IMR-90 (cell line): ENCODE results near the gene HMX3. TPM values are rescaled to one million over a fixed set of nuclear protein-coding genes. Genes with fewer than 3 reads are reported as not detected.
A peak's percentile ranks its signal among the peaks of the same experiment; 100 is the strongest.
"Not testable (repeated sequence)": the region's sequence is repeated elsewhere in the genome, so short reads cannot be mapped to it uniquely, and the experiment has no call there.

Experiments
- ATAC-seq: fragments of 200-7000 bp; cut with Tn5 transposase; 2 replicates; pipeline ENCODE4 v1.9.1; 2020; ENCODE audit warnings: low read depth, mild to moderate bottlenecking, moderate library complexity
- BruUV-seq: library from RNA; stranded (reverse); fragments of 400-500 nt; replicated peaks from 2 replicates; lab custom pipeline; 2021; lab: Mats Ljungman, UMichigan
- CTCF ChIA-PET: fragments of 300-600 bp; formaldehyde crosslinking; extraction: SDS; loops from one replicate; lab custom pipeline; 2021; ENCODE audit warnings: antibody characterized with exemption; lab: Yijun Ruan, JAX
- POLR2A ChIA-PET: fragments of 300-600 bp; sonication (Branson Sonifier 250); formaldehyde crosslinking; loops from one replicate; lab custom pipeline; 2022; ENCODE audit warnings: antibody characterized with exemption; ENCODE audit not compliant: unreplicated experiment; lab: Charles Lee
- DNase-seq: peaks from one replicate; pipeline ENCODE4 v3.0.0; 2013
- H2AFZ ChIP-seq: replicated peaks from 2 replicates; pipeline ENCODE3; 2013; ENCODE audit warnings: low read length, mild to moderate bottlenecking; ENCODE audit not compliant: poor library complexity
- H2AK5ac ChIP-seq: 2 replicates; pipeline ENCODE4 v1.6.1; 2013; ENCODE audit warnings: low read depth, low read length, inconsistent platforms
- H2AK9ac ChIP-seq: replicated peaks from 2 replicates; pipeline ENCODE3; 2013; ENCODE audit warnings: mild to moderate bottlenecking, low read depth, low read length, moderate library complexity; ENCODE audit not compliant: poor library complexity
- H2BK120ac ChIP-seq: 2 replicates; pipeline ENCODE4 v1.6.1; 2013; ENCODE audit warnings: low read depth, low read length, inconsistent platforms
- H2BK15ac ChIP-seq: 3 replicates; pipeline ENCODE4 v1.6.1; 2013; ENCODE audit warnings: low read depth, low read length, inconsistent platforms
- H2BK20ac ChIP-seq: 2 replicates; pipeline ENCODE4 v1.6.1; 2013; ENCODE audit warnings: low read depth, mild to moderate bottlenecking, inconsistent platforms, low read length, moderate library complexity
- H2BK5ac ChIP-seq: 2 replicates; pipeline ENCODE4 v1.6.1; 2013; ENCODE audit warnings: mild to moderate bottlenecking, low read depth, low read length, inconsistent platforms; ENCODE audit not compliant: poor library complexity, severe bottlenecking
- H3K14ac ChIP-seq: replicated peaks from 2 replicates; pipeline ENCODE4 v1.6.1; 2013; ENCODE audit warnings: low read depth, low read length, inconsistent platforms
- H3K18ac ChIP-seq: 2 replicates; pipeline ENCODE4 v1.6.1; 2013; ENCODE audit warnings: low read depth, low read length, control low read depth
- H3K23ac ChIP-seq: 2 replicates; pipeline ENCODE4 v1.6.1; 2013; ENCODE audit warnings: low read depth, low read length, inconsistent platforms
- H3K27ac ChIP-seq: 2 replicates; pipeline ENCODE4 v1.5.1; 2013; ENCODE audit warnings: mild to moderate bottlenecking, control low read depth, low read length; ENCODE audit not compliant: insufficient read depth
- H3K27me3 ChIP-seq: 2 replicates; pipeline ENCODE4 v1.6.1; 2013; ENCODE audit warnings: low read length; ENCODE audit not compliant: control insufficient read depth, insufficient read depth
- H3K36me3 ChIP-seq: 2 replicates; pipeline ENCODE4 v1.6.1; 2013; ENCODE audit warnings: low read length, mixed read lengths; ENCODE audit not compliant: control insufficient read depth, insufficient read depth
- H3K4ac ChIP-seq: 2 replicates; pipeline ENCODE4 v1.6.1; 2013; ENCODE audit warnings: low read depth, low read length, inconsistent platforms
- H3K4me1 ChIP-seq: 2 replicates; pipeline ENCODE4 v1.6.1; 2013; ENCODE audit warnings: low read length, mixed read lengths; ENCODE audit not compliant: control insufficient read depth, insufficient read depth
- H3K4me2 ChIP-seq: 2 replicates; pipeline ENCODE4 v1.6.1; 2013; ENCODE audit warnings: low read depth, mild to moderate bottlenecking, control low read depth, low read length, moderate library complexity
- H3K4me3 ChIP-seq: 2 replicates; pipeline ENCODE4 v1.5.1; 2013; ENCODE audit warnings: low read depth, mild to moderate bottlenecking, control low read depth, low read length, moderate library complexity; ENCODE audit not compliant: insufficient read depth
- H3K56ac ChIP-seq: 2 replicates; pipeline ENCODE4 v1.6.1; 2013; ENCODE audit warnings: low read length, inconsistent platforms; ENCODE audit not compliant: insufficient read depth; ENCODE audit errors: extremely low read depth
- H3K79me1 ChIP-seq, 2 experiments: 2 replicates each; pipeline ENCODE4 v1.6.1; 2013; ENCODE audit warnings: low read length in 2 of 2, inconsistent platforms in 1 of 2, low read depth in 1 of 2
- H3K9ac ChIP-seq: 2 replicates; pipeline ENCODE4 v1.6.1; 2013; ENCODE audit warnings: low read depth, low read length, control low read depth
- H3K9me1 ChIP-seq: 2 replicates; pipeline ENCODE4 v1.6.1; 2013; ENCODE audit warnings: low read length, inconsistent platforms; ENCODE audit not compliant: insufficient read depth
- H3K9me3 ChIP-seq: 2 replicates; pipeline ENCODE4 v1.6.1; 2013; ENCODE audit warnings: low read length; ENCODE audit not compliant: control insufficient read depth, insufficient read depth
- H4K20me1 ChIP-seq: 2 replicates; pipeline ENCODE4 v1.6.1; 2013; ENCODE audit warnings: low read length, inconsistent platforms; ENCODE audit not compliant: insufficient read depth
- H4K5ac ChIP-seq: 2 replicates; pipeline ENCODE4 v1.6.1; 2013; ENCODE audit warnings: mild to moderate bottlenecking, low read depth, low read length, control low read depth
- H4K8ac ChIP-seq, 2 experiments: 2 replicates each; pipeline ENCODE4 v1.6.1; 2013; ENCODE audit warnings: low read depth in 2 of 2, low read length in 2 of 2, control low read depth in 1 of 2, inconsistent platforms in 1 of 2
- H4K91ac ChIP-seq: 2 replicates; pipeline ENCODE4 v1.6.1; 2013; ENCODE audit warnings: low read depth, low read length, inconsistent platforms; ENCODE audit not compliant: insufficient read depth
- MAFK ChIP-seq: IDR thresholded peaks from 2 replicates; pipeline ENCODE4 v1.6.1; 2012; ENCODE audit warnings: low read depth, low read length, improper control_type of control experiment
- WGBS, 2 experiments: methylation state at CpG; one replicate each; pipeline versions ENCODE4 v1.1.5 to v1.1.7; 2013; ENCODE audit warnings: missing lambda C conversion rate in 2 of 2; ENCODE audit not compliant: insufficient read length in 1 of 2; ENCODE audit errors: extremely low coverage in 2 of 2; 5-methylcytosine and 5-hydroxymethylcytosine counted together
- dilution Hi-C: fragments of 300-500 bp; cut with HindIII; formaldehyde crosslinking; loops from one replicate; pipeline ENCODE4 v1.14.3; 2018; ENCODE audit warnings: low sequenced_read_pairs; ENCODE audit not compliant: unreplicated experiment
- in situ Hi-C: fragments of 300-500 bp; cut with MboI; formaldehyde crosslinking; loops from 3 replicates; pipeline ENCODE4 v1.14.3; 2019; ENCODE audit warnings: low sequenced_read_pairs, inconsistent platforms, mixed read lengths
- intact Hi-C: fragments of 100-400 bp; cut with micrococcal nuclease; formaldehyde crosslinking; loops from 2 replicates; pipeline ENCODE4 v1.10.0; 2022
- polyA plus RNA-seq, 3 experiments: library from polyadenylated mRNA; depleted of rRNA; stranded (reverse); fragments of >200 nt; gene quantifications; 2 replicates each; pipeline ENCODE4 v1.2.3, GENCODE V29; 2012; ENCODE audit warnings: low replicate concordance in 1 of 3
- total RNA-seq: library from RNA; depleted of rRNA; stranded (reverse); fragments of >200 nt; gene quantifications from 2 replicates; pipeline ENCODE4 v1.2.3, GENCODE V29; 2012
- TF ChIP-seq, protein P1 (sequence below): conservative IDR thresholded peaks from 2 replicates; pipeline ENCODE4 v1.5.1; 2012; ENCODE audit warnings: mild to moderate bottlenecking, low read depth, low read length, improper control_type of control experiment

HMX3 gene
- total and polyA plus RNA-seq, 2 of the 4 experiments (the other 2 are of a cell fraction): not detected

DNA sequence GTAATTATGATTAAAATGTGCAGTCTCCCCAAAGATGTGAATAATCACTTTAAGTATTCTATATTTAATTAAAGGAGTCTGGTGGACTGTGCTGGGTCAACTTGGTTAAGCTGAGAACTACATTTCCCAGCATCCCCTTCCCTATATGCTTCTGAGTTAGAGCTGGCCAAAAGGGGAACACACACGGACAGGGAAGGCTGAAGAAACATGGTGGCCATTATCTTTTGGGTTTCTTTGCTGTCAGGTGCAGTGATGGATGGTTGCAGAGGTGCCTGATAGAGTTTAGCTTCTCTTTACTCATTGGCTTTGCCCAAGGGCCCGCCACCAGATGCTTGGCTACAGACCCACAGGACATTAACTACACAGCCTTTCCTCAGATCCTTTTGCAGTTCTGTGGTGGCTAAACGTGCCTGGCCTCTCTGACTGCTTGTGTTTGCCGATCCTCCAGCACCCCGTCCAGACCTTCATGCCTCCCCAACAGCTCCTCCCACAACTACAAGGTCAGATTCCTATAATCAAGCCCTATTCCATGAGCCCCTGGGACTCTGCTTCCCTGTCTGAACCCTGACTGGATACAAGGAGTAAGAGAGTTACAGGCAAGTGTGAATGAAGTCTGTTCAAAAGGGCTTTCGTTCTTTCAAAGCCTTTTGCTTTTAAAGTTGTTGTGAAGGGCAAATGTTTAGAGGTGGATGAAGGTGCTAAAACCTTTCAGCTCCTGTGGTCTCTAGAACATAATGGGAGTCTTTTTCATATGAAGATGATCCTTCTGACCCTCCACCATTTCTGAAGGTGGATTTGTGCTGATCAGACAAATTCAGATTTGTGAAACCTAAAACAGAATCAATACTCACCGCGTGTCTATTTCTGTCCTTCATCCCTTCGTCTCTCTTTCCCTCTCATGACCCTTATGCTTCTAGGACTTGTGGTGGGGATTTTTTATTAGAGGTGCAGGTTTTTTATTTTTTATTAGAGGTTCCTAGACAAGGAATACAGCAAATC, 39.9 kb downstream of the HMX3 start:
- Histone ChIP-seq H3K4me2 (no peak overlapping the region), H4K91ac (no peak overlapping the region), H3K4ac (no peak overlapping the region), H3K27me3 (no peaks in the 10 kb centered on the region), H3K9me1 (no peaks in the 10 kb centered on the region), H3K56ac (no peak overlapping the region), H3K36me3 (peaks cover 2% of the 10 kb centered on the region), H2AFZ (no peak overlapping the region), H3K18ac (no peak overlapping the region), H2BK5ac (no peak overlapping the region), H3K9me3 (no peaks in the 10 kb centered on the region), H2AK9ac (no peak overlapping the region), H3K79me1 (peaks cover 19% of the 10 kb centered on the region in 2 experiments), H2BK20ac (no peak overlapping the region), H2BK15ac (no peak overlapping the region), H4K8ac (no peak overlapping the region), H3K14ac (no peak overlapping the region), H3K27ac (no peak overlapping the region), H3K4me1 (no peaks in the 10 kb centered on the region), H2BK120ac (no peak overlapping the region), H2AK5ac (no peak overlapping the region), H4K20me1 (no peaks in the 10 kb centered on the region; the same call in none of the 2 replicates), H3K9ac (no peak overlapping the region), H4K5ac (no peak overlapping the region), H3K23ac (no peak overlapping the region), H3K4me3 (no peak overlapping the region)
- ChIA-PET CTCF (no interaction called here), POLR2A (no interaction called here)
- in situ Hi-C loops (no loop called here), intact Hi-C loops (no loop called here), dilution Hi-C loops (no loop called here)
- ATAC-seq: no peak
- TF ChIP-seq MAFK: peak; percentile 67
- TF ChIP-seq, protein P1, sequence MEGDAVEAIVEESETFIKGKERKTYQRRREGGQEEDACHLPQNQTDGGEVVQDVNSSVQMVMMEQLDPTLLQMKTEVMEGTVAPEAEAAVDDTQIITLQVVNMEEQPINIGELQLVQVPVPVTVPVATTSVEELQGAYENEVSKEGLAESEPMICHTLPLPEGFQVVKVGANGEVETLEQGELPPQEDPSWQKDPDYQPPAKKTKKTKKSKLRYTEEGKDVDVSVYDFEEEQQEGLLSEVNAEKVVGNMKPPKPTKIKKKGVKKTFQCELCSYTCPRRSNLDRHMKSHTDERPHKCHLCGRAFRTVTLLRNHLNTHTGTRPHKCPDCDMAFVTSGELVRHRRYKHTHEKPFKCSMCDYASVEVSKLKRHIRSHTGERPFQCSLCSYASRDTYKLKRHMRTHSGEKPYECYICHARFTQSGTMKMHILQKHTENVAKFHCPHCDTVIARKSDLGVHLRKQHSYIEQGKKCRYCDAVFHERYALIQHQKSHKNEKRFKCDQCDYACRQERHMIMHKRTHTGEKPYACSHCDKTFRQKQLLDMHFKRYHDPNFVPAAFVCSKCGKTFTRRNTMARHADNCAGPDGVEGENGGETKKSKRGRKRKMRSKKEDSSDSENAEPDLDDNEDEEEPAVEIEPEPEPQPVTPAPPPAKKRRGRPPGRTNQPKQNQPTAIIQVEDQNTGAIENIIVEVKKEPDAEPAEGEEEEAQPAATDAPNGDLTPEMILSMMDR: no peak
- no TSS peak for BruUV-seq
- WGBS, 2 experiments: 80% methylated on average over 2 of the region's 9 CpGs; no CpG with 5 or more reads in 1 of the 2 experiments
- DNase-seq: no peak

DNA sequence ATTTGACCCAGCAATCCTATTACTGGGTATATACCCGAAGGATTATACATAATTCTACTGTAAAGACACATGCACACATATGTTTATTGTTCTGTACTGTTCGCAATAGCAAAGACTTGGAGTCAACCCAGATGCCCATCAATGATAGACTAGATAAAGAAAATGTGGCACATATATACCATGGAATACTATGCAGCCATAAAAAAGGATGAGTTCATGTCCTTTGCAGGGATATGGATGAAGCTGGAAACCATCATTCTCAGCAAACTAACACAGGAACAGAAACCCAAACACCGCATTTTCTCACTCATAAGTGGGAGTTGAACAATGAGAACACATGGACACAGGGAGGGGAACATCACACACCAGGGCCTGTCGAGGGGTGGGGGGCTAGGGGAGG, 42.6 kb downstream of the HMX3 start:
- POLR2A ChIA-PET, H4K20me1 ChIP-seq, H3K9ac ChIP-seq, H4K8ac ChIP-seq, ATAC-seq, H3K36me3 ChIP-seq, DNase-seq, H3K56ac ChIP-seq, H2BK5ac ChIP-seq, H2BK15ac ChIP-seq, H2AFZ ChIP-seq, H3K9me1 ChIP-seq, BruUV-seq, H3K23ac ChIP-seq, H3K4me3 ChIP-seq, H2AK9ac ChIP-seq, H3K4me2 ChIP-seq, H3K27ac ChIP-seq, H3K9me3 ChIP-seq, intact Hi-C loops, H3K14ac ChIP-seq, dilution Hi-C loops, H3K18ac ChIP-seq, CTCF ChIA-PET, H3K27me3 ChIP-seq, in situ Hi-C loops, H2BK20ac ChIP-seq, H4K5ac ChIP-seq, H4K91ac ChIP-seq, H2AK5ac ChIP-seq, H3K4ac ChIP-seq, H2BK120ac ChIP-seq, H3K4me1 ChIP-seq: not testable (repeated sequence)
- no CpG with 5 or more reads among the region's 4 CpGs for WGBS, 2 experiments
- H3K79me1 ChIP-seq: peaks cover 10 to 11% of the 10 kb centered on the region in 2 experiments; a peak in 3 of 4 replicates
